GM18519 (cell line): ENCODE results near the gene GUCA2B.

ENCODE experiments used
- ATAC-seq: cut with Tn5 transposase; IDR thresholded peaks from one replicate; pipeline ENCODE4 v1.9.1; 2021; ENCODE audit warnings: mild to moderate bottlenecking, moderate library complexity; ENCODE audit not compliant: unreplicated experiment, low FRiP score

Gene GUCA2B

DNA sequence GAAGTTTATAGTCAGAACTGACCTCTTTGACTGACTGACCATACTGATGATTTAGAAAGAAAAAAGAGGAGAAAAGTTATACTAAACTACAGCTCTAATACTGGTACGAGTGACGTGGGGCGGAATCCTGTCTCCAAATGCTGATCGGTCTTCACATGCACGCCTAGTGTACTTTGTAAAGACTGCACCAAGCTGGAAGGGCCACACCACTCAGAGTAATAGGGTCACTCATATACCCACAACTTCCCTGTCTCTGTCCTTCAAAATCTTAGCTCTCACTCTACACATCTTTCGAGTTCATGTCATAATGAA lies 30.7 kb downstream of the GUCA2B start:
- no peak for ATAC-seq

DNA sequence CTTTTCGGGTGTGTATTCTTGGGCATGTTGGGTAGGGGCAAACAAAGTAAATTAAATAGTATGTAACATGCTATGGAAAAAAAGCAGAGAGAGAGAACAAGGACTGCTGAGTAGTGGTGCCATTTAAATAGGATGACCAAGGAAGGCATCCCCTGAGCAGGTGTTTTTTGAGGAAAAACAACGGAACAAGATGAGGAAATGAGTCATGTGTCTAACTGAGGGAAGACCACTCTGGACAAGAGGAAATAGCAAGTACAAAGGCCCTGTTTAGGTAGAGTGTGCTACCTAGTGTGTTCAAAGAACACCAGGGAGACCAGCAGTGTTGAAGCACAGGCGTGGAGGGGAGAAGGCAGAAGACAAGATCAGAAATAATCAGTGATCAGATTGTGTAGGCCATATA lies 31.4 kb downstream of the GUCA2B start:
- ATAC-seq = no peak

- no peak for ATAC-seq
These were observed 32.9 kb downstream of the GUCA2B start for GRCh38 chr1:42186152-42186551.

GRCh38 chr1:42189931-42190853 lies 37.0 kb downstream of the GUCA2B start:
- no peak for ATAC-seq

DNA sequence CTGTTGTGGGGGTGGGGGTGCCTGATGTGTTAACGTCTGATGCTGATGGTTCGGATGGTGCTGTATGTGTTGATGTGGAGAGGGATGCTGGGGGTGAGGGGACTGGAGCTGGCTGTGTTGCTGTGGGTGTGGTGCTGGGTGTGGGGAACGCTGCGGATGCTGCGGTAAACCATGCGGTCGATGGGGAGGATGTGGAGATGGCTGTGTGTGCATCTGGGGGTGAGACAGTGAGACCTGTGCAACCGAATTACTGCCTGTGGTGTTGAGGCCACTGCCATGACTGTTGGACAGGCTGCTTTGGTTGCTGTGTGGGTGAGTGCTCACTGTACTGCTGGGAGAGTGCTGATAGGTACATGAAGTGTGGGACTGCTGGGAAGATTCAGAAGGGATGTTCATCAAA lies 38.1 kb downstream of the GUCA2B start:
- no peak for ATAC-seq

DNA sequence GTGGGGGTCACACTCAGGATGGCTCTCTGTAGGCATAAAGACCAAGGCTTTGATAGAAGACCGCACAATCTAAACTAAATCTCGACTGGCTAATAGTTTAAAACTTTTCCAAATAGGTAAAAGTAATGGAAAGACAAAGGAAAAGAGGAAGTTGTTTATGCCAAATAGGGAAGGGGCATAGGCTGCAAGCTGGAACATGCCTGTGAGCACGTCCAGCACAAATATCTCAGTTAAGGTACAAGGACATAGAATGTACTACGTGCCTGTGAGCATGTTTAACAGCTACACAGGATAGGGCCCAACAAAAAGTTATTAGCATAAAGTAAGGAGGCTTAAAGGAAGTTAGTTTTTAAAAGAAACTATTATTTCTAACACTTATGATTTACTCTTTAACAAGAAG lies 38.9 kb downstream of the GUCA2B start:
- ATAC-seq = no peak

DNA sequence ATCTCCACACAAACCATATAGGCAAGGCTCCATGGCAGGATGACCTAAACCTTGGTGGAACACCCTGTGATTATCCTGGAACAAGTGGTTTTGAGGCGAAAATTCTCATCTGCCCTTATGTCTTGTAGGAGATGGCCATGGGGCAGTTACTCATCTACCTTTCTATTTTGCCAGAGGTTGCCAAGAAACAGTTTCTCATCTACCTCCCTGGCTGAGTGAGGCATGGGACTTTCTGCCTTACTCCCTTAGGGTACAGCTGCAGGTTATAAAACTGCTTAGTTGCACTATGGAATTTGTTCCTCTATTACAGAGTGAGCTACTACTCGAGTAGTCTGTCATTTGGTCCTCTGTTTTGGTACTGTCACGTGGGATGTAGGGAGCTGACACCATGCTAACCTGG lies 42.6 kb downstream of the GUCA2B start:
- no peak for ATAC-seq

GRCh38 chr1:42198251-42198650 lies 45.0 kb downstream of the GUCA2B start:
- ATAC-seq = no peak

- ATAC-seq = no peak
These were observed 48.8 kb downstream of the GUCA2B start for GRCh38 chr1:42201986-42202385.
